Measurements from ENCODE around the gene HOXC6. TPM values are rescaled to one million over a fixed set of nuclear protein-coding genes. Genes with fewer than 3 reads are reported as not detected.

The HOXC6 gene
- total and polyA plus RNA-seq, 10 of the 15 experiments (the other 5 are each of a cell fraction or from before 2014, with no cell fraction given), result 0.02 to 0.55 (median 0.45) TPM; not detected in 4

DNA sequence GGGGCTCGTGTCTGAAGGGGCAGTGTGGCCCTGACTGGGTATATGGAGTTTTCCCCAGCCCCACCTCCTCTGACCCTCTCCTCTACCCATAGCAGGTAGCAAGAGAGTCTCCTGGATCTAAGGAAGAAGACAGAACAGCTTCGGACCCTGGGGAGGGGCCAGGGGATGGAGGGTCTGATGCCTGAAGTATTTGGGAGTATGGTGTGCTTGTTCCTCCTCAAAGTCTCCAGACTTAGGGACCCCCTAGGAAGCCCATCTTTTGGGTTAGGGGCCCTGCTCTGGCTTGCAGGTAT, 20.0 kb upstream of the HOXC6 start (continued):
- TF ChIP-seq, protein P1, sequence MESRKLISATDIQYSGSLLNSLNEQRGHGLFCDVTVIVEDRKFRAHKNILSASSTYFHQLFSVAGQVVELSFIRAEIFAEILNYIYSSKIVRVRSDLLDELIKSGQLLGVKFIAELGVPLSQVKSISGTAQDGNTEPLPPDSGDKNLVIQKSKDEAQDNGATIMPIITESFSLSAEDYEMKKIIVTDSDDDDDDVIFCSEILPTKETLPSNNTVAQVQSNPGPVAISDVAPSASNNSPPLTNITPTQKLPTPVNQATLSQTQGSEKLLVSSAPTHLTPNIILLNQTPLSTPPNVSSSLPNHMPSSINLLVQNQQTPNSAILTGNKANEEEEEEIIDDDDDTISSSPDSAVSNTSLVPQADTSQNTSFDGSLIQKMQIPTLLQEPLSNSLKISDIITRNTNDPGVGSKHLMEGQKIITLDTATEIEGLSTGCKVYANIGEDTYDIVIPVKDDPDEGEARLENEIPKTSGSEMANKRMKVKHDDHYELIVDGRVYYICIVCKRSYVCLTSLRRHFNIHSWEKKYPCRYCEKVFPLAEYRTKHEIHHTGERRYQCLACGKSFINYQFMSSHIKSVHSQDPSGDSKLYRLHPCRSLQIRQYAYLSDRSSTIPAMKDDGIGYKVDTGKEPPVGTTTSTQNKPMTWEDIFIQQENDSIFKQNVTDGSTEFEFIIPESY (IDR thresholded peaks at IDR 0.05), result no peak

DNA sequence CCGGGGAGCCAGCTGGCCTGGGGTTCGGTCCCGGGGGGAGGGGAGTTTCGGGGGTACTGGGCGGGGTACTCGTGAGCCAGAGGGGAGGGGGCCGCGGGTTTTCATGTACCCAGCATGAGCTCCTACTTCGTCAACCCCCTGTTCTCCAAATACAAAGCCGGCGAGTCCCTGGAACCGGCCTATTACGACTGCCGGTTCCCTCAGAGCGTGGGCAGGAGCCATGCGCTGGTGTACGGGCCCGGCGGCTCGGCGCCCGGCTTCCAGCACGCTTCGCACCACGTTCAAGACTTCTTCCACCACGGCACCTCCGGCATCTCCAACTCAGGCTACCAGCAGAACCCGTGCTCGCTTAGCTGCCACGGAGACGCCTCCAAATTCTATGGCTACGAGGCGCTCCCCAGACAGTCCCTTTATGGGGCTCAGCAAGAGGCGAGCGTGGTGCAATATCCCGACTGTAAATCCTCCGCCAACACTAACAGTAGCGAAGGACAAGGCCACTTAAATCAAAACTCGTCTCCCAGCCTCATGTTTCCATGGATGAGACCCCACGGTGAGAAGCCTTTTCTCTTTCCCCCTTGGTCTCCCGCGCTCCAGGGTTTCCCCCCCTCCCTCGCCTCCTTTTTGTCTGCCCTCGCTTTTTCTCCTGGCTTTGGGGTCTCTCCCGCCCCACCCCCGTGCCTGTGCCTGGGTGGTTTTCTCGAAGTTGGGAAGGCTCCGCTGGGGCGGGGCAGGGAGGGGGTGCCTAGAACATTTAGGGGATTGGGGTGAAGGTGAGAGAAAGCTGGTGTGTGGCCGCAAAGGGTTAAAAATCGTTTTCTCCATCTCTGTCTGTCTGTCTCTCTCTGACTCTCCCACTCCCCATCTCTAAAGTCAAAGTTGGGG, 18.8 kb upstream of the HOXC6 start:
- RAD21 ChIA-PET (ENCODE audit: unreplicated experiment), result interaction anchor here (0.6 to 4.0 kb wide), 13 partner anchors 8 to 198 kb away, joined by 3 to 38 read pairs (median 5); partner anchors contain the start of genes HOXC10, HOXC4 and SMUG1
- Histone ChIP-seq H3K27me3 (replicated peaks in 1 of 2; ENCODE audit: control insufficient read depth in 2 of 2, insufficient read depth in 2 of 2, low read length in 1 of 2) (peaks cover 36 to 40% of the 10 kb centered on the region in 2 experiments), H3K4me3 (no peak overlapping the region), H3K4me2 (ENCODE audit: control insufficient read depth, insufficient read depth) (no peak overlapping the region), H2AFZ (ENCODE audit: control insufficient read depth, low read depth, low read length) (peak overlapping the region; percentile 18; the same call in 1 of the 2 replicates), H3K27ac (ENCODE audit: control insufficient read depth, insufficient read depth) (no peak overlapping the region), H3K4me1 (ENCODE audit: control insufficient read depth, insufficient read depth, low read length) (peaks cover 6% of the 10 kb centered on the region), H3K9me3 (replicated peaks; ENCODE audit: control insufficient read depth, insufficient read depth, low read length) (no peaks in the 10 kb centered on the region), H3K9ac (ENCODE audit: control insufficient read depth, insufficient read depth, low read length) (no peak overlapping the region), H3K36me3 (ENCODE audit: control insufficient read depth in 2 of 2, insufficient read depth in 2 of 2, low read length in 1 of 2) (no peaks in the 10 kb centered on the region), H3K79me2 (ENCODE audit: control insufficient read depth, insufficient read depth, low read length) (no peaks in the 10 kb centered on the region), H4K20me1 (ENCODE audit: control insufficient read depth, insufficient read depth) (no peaks in the 10 kb centered on the region)
- SMC1A ChIA-PET (ENCODE audit: uncharacterized antibody, unreplicated experiment), result interaction anchor here (0.6 to 1.9 kb wide), 9 partner anchors 9 to 193 kb away, joined by 3 to 10 read pairs (median 3); partner anchors contain the start of genes HOXC5 and HOXC9
- WGBS (ENCODE audit: insufficient coverage, insufficient replicate concordance, low lambda C conversion rate, missing lambda C conversion rate), result 10% methylated on average over 33 of the region's 51 CpGs
- in situ Hi-C loops (cut with MboI), result no loop called here
- intact Hi-C loops (cut with micrococcal nuclease; ENCODE audit: unreplicated experiment), result loop anchor here (10.0 kb wide), 1 partner anchor 365 kb away; no protein-coding TSS in a partner anchor
- DNase-seq (ENCODE audit: low read depth, low spot score) (no peak), ATAC-seq (no peak), FAIRE-seq (no peak)
- POLR2A ChIA-PET, result interaction anchor here (0.6 kb wide), 1 partner anchor 158 kb away, joined by 3 read pairs; no protein-coding TSS in a partner anchor
- no TSS peak for BruUV-seq (replicated peaks)
- CTCF ChIA-PET, result interaction anchor here (0.6 to 6.1 kb wide), 15 partner anchors 7 to 262 kb away, joined by 3 to 74 read pairs (median 5); partner anchors contain the start of gene HOXC5
- TF ChIP-seq MEF2A (IDR thresholded peaks at IDR 0.05; ENCODE audit: insufficient read depth, low read depth, low read length) (no peak), NBN (IDR thresholded peaks at IDR 0.05) (no peak), SMAD5 (IDR thresholded peaks at IDR 0.05; ENCODE audit: low read depth) (no peak), RAD51 (IDR thresholded peaks at IDR 0.05) (no peak), KAT2A (conservative IDR thresholded peaks at IDR 0.05; ENCODE audit: control insufficient read depth, low read depth, low read length) (no peak), SP1 (IDR thresholded peaks at IDR 0.05; ENCODE audit: low read depth, low read length) (no peak), SREBF2 (IDR thresholded peaks at IDR 0.05; ENCODE audit: low read length) (no peak), MEF2B (IDR thresholded peaks at IDR 0.05; ENCODE audit: partially characterized antibody, poor library complexity, severe bottlenecking) (no peak), DPF2 (IDR thresholded peaks at IDR 0.05) (no peak), BHLHE40 (IDR thresholded peaks at IDR 0.05; ENCODE audit: borderline replicate concordance in 1 of 2, low read depth in 2 of 2, low read length in 1 of 2) (0 out of 4 replicates have a peak, but pooled peaks of 1 of the 2 experiments have one; percentile 7)
- TF ChIP-seq, protein P2, sequence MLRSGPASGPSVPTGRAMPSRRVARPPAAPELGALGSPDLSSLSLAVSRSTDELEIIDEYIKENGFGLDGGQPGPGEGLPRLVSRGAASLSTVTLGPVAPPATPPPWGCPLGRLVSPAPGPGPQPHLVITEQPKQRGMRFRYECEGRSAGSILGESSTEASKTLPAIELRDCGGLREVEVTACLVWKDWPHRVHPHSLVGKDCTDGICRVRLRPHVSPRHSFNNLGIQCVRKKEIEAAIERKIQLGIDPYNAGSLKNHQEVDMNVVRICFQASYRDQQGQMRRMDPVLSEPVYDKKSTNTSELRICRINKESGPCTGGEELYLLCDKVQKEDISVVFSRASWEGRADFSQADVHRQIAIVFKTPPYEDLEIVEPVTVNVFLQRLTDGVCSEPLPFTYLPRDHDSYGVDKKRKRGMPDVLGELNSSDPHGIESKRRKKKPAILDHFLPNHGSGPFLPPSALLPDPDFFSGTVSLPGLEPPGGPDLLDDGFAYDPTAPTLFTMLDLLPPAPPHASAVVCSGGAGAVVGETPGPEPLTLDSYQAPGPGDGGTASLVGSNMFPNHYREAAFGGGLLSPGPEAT (IDR thresholded peaks at IDR 0.05; ENCODE audit: low read depth), result no peak
- TF ChIP-seq, protein P3, sequence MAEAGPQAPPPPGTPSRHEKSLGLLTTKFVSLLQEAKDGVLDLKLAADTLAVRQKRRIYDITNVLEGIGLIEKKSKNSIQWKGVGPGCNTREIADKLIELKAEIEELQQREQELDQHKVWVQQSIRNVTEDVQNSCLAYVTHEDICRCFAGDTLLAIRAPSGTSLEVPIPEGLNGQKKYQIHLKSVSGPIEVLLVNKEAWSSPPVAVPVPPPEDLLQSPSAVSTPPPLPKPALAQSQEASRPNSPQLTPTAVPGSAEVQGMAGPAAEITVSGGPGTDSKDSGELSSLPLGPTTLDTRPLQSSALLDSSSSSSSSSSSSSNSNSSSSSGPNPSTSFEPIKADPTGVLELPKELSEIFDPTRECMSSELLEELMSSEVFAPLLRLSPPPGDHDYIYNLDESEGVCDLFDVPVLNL (IDR thresholded peaks at IDR 0.05; ENCODE audit: low read depth, low read length), result no peak
- TF ChIP-seq, protein P1 (IDR thresholded peaks at IDR 0.05), result no peak

Data from GM12878 (cell line).